GM21423 (cell line): ENCODE results near the gene CDC42EP4.

Source experiments
- ATAC-seq: cut with Tn5 transposase; IDR thresholded peaks from one replicate; pipeline ENCODE4 v1.9.1; 2021; ENCODE audit warnings: mild to moderate bottlenecking, moderate library complexity; ENCODE audit not compliant: unreplicated experiment

The CDC42EP4 gene

GRCh38 chr17:73257516-73257915, 54.3 kb downstream of the CDC42EP4 start:
- no peak for ATAC-seq

- ATAC-seq: no peak
Measured at GRCh38 chr17:73256220-73256619, 55.6 kb downstream of the CDC42EP4 start.

GRCh38 chr17:73255671-73256181, 56.1 kb downstream of the CDC42EP4 start:
- no peak for ATAC-seq

GRCh38 chr17:73251871-73252270, 59.9 kb downstream of the CDC42EP4 start:
- ATAC-seq: no peak

- no peak for ATAC-seq
Measured at GRCh38 chr17:73250851-73251640, 60.8 kb downstream of the CDC42EP4 start.

- no peak for ATAC-seq
Measured at GRCh38 chr17:73249700-73250099, 62.1 kb downstream of the CDC42EP4 start.

GRCh38 chr17:73248532-73248931, 63.3 kb downstream of the CDC42EP4 start:
- no peak for ATAC-seq

GRCh38 chr17:73247726-73248125, 64.1 kb downstream of the CDC42EP4 start:
- no peak for ATAC-seq

- no peak for ATAC-seq
Measured at GRCh38 chr17:73240561-73240960, 71.2 kb downstream of the CDC42EP4 start.

- no peak for ATAC-seq
Measured at GRCh38 chr17:73237714-73238113, 74.1 kb downstream of the CDC42EP4 start.

GRCh38 chr17:73234736-73235135, 77.1 kb downstream of the CDC42EP4 start:
- no peak for ATAC-seq
